HG02943 (cell line): Measurements from ENCODE around the gene TRMT1.

Experiments
- ATAC-seq: cut with Tn5 transposase; IDR thresholded peaks from one replicate; pipeline ENCODE4 v1.9.1; 2021; ENCODE audit warnings: mild to moderate bottlenecking, low read depth, moderate library complexity; ENCODE audit not compliant: unreplicated experiment

Gene TRMT1

DNA sequence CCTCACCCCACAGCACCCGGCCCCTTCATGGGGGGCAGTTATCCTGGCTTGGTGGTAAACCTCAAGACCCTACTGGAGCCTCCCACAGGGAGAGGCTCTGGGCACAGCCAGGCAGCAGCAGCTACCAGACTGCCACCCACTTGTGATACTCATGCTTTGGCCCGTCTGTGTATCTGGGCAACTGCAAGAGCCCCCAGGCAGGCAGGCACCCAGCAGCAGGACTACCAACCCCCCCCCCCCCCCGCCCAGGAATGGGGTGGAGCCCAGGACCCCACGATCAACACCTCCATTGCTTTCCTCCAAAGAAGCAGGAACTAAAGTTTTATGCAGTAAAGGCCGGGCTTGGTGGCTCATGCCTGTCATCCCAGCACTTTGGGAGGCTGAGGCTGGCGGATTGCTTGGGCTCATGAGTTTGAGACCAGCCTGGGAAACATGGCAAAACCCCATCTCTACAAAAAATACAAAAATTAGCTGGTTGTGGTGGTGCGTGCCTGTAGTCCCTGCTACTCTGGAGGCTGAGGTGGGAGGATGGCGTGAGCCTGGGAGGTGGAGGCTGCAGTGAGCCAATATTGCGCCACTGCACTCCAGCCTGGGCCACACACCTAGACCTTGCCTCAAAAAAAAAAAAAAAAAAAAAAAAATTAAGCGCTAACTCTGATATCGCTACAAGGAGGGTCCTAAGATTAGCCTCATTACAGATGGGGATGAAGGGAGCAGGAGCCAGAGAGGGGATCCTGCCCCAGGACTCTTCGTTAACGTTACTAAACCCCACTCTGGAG lies 12.8 kb downstream of the TRMT1 start:
- no peak for ATAC-seq

DNA sequence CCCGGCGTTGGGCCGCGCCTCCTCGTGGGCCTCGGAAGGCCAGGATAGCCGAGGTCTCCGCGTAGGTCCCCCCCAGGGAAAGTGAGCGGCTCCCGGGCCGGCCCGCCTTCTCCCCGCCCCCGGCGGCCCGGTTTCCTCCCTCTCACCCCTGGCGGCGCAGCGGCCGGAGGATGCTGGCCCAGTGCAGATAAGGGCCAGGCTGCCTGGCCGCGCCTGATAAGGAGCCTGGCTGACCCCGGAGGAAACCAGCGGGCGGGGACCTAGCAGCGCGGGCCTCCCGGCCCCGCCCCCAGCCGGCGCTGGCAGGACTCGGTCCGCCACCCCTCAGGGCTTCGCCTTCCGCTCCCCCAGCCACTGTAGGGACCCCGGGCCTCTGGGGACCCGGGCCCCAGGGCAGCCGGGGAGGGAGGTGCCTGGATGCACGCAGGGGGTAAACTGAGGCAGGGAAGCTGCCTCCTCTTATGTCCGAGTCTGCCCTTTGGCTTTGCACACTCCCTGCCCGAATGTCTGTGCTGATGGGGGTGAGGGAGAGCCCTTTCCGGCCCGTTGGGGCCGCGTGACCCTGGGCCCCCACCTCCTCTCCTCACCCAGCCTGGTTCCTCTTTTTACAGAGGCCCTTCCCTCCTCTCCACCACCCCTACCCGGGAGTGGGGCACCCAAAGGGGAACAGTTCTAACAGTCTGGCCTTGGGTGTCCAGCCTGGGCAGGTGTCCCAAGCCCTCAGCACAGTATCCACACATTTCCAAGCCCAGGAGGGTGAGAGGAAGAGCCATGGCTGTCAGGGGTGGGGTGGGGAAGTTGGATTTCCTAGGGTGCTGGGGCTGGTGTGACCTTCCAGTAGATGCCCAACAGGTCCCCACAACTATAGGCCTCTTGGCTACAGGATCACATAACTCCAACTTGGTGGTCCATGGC lies 13.6 kb downstream of the TRMT1 start, which contains the start of gene LYL1:
LYL1 (minus strand) TSS at position 193 of the 915 bp plus-strand sequence. CDS start 1,687 bp downstream, outside the sequence.
- ATAC-seq = peak; percentile 50

DNA sequence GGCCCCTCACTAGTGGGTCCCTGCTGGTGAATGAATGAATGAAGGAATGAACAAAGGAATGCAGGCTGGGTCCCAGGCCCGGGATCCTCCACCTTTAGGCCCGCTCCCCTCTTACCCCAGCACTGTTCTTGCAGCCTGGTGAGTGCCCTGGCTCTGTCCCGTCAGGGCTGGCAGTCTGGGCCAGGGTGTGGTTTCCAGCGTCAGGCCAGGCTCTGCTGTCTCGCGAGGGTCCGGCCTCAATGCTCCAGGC lies 14.2 kb downstream of the TRMT1 start:
- ATAC-seq = no peak

DNA sequence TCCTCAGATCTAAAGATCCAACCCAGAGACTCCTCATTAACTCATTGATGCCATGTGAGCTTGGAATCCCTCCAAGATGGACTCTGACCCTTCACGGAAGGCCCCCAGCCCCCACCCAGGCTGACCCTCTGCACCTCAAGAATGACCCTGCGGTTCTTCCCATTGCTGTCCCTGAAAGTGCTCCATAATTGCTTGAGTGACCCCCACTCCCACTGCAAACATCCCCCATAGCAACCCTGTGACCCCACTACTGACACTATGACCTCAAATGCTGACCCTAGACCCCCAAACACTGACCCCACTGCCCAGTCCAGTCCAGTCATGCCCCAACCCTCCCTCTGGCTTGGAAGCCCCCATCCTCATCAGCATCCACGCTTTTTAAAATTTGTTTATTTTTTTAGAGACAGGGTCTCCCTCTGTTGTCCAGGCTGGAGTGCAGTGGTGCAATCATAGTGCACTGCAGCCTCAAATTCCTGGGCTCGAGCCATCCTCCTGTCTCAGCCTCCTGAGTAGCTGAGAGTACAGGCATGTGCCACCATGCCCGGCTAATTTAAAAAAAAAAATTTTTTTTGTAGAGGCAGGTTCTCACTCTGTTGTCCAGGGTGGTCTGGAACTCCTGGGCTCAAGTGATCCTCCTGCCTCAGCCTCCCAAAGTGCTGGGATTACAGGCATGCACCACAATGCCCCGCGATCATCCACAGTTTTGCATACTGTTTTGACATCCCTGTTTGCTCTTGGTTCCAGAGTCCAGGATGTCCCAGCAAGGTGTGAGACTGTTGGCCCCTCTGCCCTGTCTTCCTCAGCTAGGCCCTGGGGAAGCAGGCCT lies 14.7 kb downstream of the TRMT1 start:
- no peak for ATAC-seq

DNA sequence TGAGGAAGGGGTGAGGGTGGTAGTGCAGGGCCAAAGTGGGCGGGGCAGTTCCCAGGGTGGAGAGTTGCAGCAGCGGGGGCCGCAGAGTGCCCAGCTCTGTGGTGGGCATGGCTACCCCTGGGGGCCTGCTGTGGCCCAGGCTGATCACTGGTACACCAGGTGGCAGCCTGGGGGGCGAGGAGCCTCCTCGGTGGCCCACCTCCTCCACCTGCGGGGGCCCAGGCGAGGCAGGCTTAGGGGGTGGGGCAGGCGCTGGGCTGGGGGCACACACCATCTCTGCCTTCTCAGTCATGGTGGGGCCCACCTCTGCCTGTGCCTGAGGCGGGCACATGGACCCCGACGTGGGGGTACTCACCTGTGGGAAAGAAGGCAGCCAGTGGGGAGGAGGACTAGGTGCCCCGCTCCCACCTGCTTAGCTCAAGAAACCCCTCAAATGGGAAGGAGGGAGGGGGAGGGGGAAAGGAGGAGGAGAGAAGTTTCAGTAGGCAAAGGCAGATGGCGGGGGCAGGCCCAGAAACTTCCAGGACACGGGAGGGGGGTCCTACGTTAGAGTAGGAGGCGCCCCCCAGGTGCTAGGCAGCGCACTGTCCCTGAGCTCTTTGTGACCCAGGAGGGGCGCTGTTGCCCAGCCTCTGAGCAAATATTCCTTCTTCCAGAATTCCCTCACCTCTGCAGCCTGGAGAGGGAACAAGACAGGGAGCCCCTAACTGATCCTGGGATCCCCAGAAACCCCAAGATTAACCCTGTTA lies 15.5 kb downstream of the TRMT1 start:
- ATAC-seq = no peak

DNA sequence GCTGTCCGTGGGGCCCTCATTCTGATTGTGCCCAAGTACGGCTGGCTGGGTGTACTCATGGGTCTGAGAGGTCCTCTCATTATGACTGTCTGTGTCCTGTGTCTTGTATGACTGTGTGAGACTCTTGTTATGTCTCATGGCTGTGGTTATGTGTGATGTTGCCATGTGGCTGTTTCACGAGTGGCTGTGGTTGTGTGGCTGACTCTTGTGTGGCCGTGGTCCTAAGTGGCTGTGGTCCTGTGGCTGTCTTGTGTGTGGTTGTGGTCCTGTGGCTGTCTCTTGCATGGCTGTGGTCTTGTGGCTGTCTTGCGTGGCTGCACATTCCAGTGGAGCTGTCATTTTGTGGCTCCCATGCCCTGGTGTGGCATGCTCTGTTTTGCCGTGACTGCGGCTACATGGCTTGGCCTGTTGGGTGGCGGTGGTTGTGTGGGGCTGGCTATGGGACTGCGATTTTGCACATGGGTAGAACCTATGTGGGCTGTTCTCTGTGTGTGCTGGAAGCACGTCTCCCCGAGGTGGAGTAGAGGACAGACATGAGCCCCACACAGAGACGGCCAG lies 16.4 kb downstream of the TRMT1 start:
- ATAC-seq = no peak

DNA sequence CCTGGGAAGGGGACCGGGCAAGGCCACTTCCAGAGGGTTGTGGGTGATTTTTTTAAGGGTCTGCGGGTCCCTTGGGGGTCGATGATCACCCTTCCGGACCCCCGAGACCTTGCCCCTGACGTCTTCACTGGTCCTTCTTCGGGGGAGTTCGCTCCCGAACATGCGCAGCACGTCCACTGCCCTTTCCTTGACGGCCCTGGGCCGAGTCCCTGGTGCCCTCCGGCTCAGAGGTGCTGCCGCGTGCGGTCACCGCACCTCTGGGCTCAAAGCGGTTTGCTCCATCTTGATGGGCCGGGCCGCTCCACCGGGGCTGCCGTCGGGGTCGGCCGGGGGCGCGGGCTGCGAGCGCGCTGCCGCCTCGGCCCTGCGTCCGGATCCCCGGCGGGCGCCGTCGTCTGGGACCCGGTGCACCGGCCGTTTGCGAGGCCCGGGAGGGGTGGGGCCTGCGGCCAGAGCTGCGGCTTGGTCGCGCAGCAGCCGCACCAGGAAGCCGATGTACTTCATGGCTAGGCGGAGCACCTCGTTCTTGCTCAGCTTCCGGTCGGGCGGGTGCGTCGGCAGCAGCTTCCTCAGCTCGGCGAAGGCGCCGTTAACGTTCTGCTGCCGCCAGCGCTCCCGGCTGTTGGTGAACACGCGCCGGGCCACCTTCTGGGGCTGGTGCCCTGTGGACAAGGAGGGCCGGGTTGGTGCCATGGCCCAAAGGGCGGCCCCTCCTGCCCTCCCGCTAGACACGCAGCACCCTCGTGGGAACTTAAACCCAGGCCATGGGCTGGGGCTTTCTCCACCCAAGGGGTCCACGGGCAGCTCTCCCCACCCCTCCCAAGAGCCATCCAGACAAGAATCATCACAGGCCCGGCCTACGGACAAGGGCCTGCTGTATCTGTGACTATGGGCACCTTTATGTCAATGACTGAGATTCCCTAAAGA lies 17.2 kb downstream of the TRMT1 start:
- ATAC-seq = no peak

DNA sequence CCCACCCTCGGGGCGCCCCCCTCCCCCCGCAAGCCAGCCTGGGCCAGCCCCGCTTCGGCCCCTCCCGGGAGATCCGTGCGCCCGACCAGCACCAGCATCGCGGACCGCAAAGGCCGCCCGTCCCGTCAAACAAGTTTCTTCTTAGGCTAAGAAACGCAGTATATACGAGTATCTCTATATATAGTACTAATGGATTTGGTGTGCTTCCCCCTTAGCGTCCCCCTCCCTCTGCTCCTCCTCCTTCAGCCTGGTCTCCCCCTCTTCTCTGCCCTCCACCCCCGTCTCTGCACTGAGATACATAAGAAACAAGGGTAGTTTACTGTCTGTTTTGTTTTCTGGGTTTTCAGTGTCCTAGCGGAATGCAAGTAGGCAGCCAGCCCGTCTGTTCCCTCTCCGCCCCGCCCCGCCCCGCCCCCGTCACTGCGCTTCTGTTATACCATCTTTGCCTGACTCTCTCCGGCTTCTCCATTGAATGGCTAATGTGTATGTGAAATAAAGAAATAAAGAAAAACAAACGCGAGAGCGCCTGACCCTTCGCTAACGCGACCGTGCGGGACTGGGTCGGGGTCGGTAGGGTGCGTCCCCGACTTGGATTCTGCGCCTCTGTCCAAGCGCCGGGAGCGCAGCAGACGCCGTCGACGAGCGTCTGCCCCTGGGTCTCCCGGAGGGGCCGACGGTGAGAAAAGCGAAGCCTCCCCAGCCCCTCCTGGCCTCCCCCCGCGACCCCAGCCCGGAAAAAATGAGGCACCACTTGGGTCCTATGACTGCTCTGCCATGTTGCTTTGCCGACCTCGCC lies 18.1 kb downstream of the TRMT1 start:
- ATAC-seq = no peak

DNA sequence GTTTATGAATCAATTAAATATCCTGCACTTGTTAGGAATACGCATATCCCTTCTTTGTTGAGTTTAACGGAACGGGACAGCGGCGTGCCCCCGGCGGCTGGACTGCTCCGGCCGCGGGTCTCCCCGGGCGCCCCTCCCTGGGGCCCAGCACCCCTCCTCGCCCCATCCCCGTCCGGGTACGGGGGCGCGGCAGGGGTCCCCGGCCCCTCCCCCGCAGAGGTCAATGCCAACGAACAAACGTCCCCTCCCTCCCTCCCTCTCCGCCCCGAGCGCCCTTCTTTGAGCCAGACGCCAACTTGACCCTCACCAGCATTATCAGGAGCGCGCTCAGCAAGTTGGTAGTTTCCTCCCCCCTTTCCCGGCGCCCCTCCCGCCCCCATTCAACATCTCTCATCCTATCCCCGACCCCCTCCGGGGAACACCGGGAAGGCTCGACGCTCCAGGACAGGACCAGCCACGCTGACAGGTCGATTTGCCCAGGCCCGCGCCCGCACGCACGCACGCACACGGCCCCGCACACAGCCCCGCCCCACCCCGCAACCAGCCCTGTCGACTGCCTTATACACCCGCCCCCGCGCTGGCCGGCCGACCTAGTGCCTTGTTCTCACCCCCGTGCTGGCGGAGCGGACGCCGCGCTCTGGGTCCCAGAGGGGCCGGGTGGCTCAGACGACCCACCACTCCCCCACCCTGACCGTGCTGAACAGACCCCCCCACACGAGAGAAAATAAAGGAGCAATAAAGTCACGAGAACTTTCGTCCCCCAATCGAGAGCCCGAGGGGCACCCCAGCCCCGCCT lies 18.9 kb downstream of the TRMT1 start:
- no peak for ATAC-seq

DNA sequence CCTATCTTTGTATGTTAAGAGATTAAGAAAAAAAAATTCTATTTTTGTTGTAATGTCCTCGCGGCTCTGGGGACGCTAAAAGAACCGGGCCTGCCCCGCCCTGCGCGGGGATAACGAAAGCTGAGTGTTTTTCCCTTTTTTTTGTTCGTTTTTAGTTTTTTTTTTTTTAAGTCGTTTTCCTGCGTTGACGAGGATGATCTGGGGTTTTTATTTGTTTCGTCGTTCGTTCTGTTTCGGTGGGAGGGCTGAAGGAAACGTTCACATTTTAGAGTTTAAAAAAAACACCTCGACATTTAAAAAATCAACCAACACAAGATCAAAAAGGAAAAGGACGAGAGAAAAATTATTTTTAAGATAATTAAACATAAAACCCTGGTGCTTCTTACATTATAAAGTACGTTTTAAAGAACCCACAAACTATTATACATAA lies 19.5 kb downstream of the TRMT1 start:
- no peak for ATAC-seq

DNA sequence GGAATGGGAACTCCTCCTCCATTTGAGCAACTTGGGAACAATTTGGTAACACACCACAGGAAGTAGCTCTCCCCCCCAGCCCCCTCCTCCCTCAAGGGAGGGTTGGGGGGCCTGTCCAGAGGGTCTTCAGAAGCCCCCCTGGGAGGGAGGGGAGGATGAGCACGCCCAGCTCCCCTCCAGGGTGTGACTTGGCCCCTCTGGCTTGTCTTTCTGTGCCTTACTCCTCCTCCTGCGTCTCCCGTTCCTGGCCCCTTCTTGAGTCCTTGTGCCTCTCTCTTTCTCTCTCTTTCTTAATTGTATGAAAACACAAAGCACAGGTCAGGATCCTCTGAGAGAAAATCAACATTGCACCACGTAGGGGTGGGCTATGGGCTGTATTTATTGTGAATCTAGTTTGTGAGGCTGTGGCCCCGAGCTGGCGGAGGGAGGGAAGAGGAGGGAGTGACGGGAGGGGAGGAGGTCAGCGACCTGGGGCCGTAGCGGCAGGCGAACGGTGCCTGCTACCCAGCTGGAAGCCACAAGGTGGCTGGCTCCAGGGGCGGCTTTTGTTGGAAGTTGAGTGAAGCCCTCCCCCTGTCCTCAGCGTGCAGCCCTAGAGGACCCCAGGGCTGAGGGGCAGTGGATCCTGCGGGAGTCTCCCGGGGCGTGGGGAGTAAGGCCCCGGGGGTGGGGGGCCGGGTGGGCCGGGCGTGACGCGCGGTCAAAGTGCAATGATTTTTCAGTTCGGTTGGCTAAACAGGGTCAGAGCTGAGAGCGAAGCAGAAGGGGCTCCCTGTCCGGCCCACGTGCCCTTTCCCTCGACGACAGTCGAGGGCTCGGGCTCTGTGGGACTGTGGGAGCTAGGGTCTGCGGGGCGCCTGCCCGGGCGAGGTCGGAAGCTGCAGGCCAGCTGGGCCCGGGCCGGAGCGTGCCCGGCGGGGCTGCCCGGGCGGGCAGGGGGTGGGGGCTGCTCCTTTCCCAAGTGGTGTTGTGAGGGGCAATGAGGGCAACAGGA lies 20.3 kb downstream of the TRMT1 start:
- ATAC-seq = no peak

DNA sequence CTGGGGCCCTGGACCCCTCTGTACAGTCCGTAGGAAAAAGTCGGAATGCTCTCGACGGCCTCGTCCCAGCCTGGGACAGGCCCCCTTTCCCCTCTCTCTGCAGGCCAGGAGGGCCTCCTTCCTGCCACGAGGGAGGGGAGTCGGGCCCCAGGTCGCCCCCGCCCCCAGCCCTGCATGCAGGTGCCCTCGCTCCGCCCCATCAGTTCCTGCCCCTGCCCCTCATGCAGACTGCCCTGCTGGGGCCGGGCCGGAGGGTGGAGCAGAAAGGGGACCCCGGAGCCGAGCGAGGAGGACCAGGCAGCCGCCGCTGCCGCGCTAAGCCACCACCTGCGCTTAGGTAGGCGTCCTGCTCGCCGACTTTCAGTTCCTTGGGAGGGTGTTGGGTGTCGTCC lies 21.2 kb downstream of the TRMT1 start:
- ATAC-seq = no peak

DNA sequence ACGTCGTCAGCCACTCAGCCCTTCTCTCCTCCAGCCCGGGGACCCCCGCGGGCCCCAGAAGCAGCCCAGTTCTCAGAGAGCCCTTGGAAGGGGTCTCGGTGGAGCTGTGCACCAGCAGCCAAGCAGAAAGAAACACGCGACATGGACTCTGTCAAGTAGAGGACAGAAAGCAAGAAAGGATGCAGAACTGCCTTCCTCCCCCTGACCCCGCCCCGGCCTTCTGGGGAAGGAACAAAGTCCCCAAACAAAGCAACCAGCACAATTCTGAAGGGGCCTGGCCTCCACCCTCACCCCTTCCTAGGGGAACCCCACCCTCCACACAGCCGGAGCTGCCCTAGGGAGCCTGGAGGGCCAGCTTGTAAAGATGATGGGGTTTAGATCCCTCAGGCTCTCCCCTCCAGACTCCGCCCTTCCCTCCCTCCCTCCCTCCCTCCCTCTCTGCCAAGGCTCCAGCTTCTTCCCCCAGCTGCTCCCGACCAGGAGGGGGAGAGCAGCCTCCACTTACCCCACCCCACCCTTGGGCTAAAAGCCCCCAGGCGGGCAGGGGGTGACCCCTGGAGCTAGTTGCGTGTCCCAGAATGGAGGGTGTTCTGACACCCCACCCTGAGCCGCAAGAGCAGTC lies 21.7 kb downstream of the TRMT1 start:
- ATAC-seq = no peak

DNA sequence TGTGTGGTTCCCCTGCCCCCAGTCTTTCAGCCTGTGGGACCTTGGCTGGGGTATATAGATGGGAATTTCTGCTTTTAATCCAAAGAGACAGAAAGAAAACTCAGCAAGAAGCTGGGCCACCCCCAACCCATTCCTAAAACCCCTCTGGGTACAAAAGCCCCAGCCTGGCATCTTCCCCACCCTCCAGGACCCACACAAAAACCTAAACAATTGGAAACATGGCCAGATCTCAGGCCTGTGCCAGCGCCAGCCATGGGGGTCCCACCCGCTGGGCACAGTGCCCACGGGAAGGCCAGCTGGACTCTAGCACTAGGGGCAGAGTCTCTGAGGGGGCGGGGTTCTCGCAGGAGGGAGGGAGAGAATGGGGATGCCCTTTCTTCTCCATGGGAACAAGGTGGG lies 22.4 kb downstream of the TRMT1 start:
- no peak for ATAC-seq

DNA sequence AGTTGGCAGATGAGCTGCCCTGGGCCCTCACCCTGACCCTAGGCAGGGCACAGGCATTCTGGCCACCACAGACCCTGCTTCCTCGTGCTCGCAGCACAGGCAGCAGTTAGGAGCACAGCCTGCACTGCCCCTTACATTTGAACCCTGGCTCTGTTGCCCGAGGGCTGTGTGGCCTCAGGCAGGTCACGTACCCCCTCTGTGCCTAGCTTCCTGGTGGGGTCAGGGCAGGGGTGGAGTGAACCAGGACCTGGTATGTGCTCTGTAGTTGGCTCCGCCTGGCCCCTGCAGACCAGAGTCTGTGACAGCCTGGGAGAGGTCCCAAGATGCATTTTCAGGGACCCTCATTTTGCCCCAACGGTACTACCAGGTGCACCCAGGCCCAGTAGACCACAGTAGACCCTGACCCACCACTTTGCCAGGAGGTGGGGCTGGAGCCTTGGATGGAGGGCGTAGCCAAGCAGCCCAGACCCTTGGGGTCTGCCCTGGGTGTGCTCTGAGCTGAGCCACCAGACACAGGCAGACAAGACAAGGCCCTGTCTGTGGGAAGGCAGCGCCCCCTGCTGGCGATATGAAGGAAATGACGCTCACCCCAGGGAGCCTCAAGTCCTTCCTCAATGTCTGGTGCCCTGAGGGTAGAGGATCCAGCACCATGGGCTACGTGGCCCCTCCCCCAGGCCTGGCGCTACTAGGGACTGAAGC lies 23.0 kb downstream of the TRMT1 start:
- no peak for ATAC-seq
